CD1c-positive myeloid dendritic cell (primary cell): ENCODE measurements around the gene MTURN.

Experiments
- DNase-seq: peaks from one replicate; pipeline ENCODE4 v3.0.0-alpha.2; 2016; ENCODE audit errors: extremely low spot score

MTURN gene

DNA sequence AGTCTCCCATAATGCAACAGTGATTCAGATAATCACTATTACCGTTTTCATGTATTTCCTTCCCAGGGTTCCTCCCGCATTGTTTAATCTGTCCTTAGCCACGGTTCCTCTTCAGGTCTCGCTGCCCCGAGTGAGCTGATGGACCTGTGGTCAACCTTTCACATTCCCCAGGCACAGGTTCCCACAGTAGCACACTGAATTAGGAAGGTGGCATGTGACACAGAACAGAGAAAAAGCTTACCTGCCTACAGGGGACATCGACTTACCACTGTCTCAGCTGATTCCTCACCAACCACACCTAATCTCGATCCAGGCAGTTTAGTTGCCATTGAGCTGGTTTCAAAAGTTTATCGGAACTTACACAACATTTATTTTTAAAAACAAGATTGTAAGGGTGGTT, 72.2 kb downstream of the MTURN start:
- DNase-seq = no peak

DNA sequence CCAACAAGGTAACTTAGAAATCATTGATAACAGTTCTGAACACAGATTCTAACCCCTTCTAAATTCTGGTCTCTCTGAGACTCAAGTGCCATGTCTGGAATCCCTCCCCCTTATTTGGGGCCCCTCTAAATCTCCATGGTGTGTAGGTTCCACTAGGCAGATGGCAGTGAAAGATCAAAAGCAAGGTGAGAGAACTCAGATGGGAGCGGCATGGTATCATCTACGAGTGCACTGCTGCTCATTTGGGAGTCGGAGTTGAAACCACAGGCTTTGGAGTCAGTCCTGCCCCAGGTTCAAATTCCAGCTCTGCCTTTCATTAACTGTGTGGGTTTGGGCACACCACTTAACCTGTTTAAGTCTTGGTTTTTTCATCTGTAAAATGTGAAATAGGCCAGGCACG, 72.6 kb downstream of the MTURN start:
- no peak for DNase-seq

- DNase-seq = no peak
These were observed 75.2 kb downstream of the MTURN start for GRCh38 chr7:30209951-30210350.
